ENCODE results near the gene YLPM1.

- no peak for TF ChIP-seq TAF1 (IDR thresholded peaks at IDR 0.05; ENCODE audit: low read depth, low read length)
- no peak for TF ChIP-seq POLR2A (IDR thresholded peaks at IDR 0.05; ENCODE audit: low read depth, low read length)
- no peak for TF ChIP-seq POLR2AphosphoS5 (IDR thresholded peaks at IDR 0.05; ENCODE audit: low read depth, low read length)
- TF ChIP-seq PAX5 (IDR thresholded peaks at IDR 0.05; ENCODE audit: insufficient read depth, low read length, severe bottlenecking): no peak
These were observed 851 bp downstream of the YLPM1 start for GRCh38 chr14:74763803-74764531.

All from GM12891 (cell line).